ENCODE results near the gene DPP7.
A peak's percentile ranks its signal among the peaks of the same experiment; 100 is the strongest.
"Not testable (repeated sequence)": the region's sequence is repeated elsewhere in the genome, so short reads cannot be mapped to it uniquely, and the experiment has no call there.

DPP7 gene

GRCh38 chr9:137138058-137138721 is 23.7 kb upstream of the DPP7 start:
- no peak overlapping the region for H3K4me2 ChIP-seq (ENCODE audit: low read depth, low read length)
- DNase-seq, result no peak

GRCh38 chr9:137136881-137137607 is 22.5 kb upstream of the DPP7 start:
- H3K9me2 ChIP-seq (replicated peaks; ENCODE audit: insufficient read depth, low read length), result no peaks in the 10 kb centered on the region
- H3F3A ChIP-seq (ENCODE audit: insufficient read depth, low read length), result no peaks in the 10 kb centered on the region
- TF ChIP-seq EZH2 (optimal IDR thresholded peaks at IDR 0.05; ENCODE audit: low read depth, low read length), result no peak
- TF ChIP-seq EZH2phosphoT487 (IDR thresholded peaks at IDR 0.05; ENCODE audit: low read length), result no peak
- no peak for TF ChIP-seq CTCF (IDR thresholded peaks at IDR 0.05; ENCODE audit: low read length)
- no peak overlapping the region for H3K4me2 ChIP-seq (ENCODE audit: low read depth, low read length)
- H2AFZ ChIP-seq (ENCODE audit: low read length), result no peak overlapping the region
- DNase-seq, result no peak
- H3K4me1 ChIP-seq (ENCODE audit: low read length), result no peaks in the 10 kb centered on the region
- no peak overlapping the region for H3K4me3 ChIP-seq (ENCODE audit: low read length)
- H3K79me2 ChIP-seq (ENCODE audit: low read length), result no peaks in the 10 kb centered on the region
- peaks cover 86% of the 10 kb centered on the region for H3K27me3 ChIP-seq (replicated peaks; ENCODE audit: insufficient read depth, low read length)
- H3K36me3 ChIP-seq (replicated peaks; ENCODE audit: insufficient read depth, low read length), result no peaks in the 10 kb centered on the region
- no peak overlapping the region for H3K27ac ChIP-seq (ENCODE audit: low read length)
- H4K20me1 ChIP-seq (ENCODE audit: insufficient read depth, low read length), result no peaks in the 10 kb centered on the region
- H3K9ac ChIP-seq (ENCODE audit: low read length), result no peak overlapping the region
- no peaks in the 10 kb centered on the region for H3K9me3 ChIP-seq (replicated peaks; ENCODE audit: insufficient read depth, low read length)

More at GRCh38 chr9:137138058-137138721, 23.7 kb upstream of the DPP7 start:
- no peak for TF ChIP-seq EZH2phosphoT487 (IDR thresholded peaks at IDR 0.05; ENCODE audit: low read length)
- no peak for TF ChIP-seq EZH2 (optimal IDR thresholded peaks at IDR 0.05; ENCODE audit: low read depth, low read length)
- no peak for TF ChIP-seq CTCF (IDR thresholded peaks at IDR 0.05; ENCODE audit: low read length)
- Histone ChIP-seq H2AFZ (ENCODE audit: low read length) (no peak overlapping the region), H3K9me3 (replicated peaks; ENCODE audit: insufficient read depth, low read length) (no peaks in the 10 kb centered on the region), H3K27me3 (replicated peaks; ENCODE audit: insufficient read depth, low read length) (peaks cover 88% of the 10 kb centered on the region), H3F3A (ENCODE audit: insufficient read depth, low read length) (no peaks in the 10 kb centered on the region), H4K20me1 (ENCODE audit: insufficient read depth, low read length) (no peaks in the 10 kb centered on the region), H3K9me2 (replicated peaks; ENCODE audit: insufficient read depth, low read length) (no peaks in the 10 kb centered on the region), H3K79me2 (ENCODE audit: low read length) (no peaks in the 10 kb centered on the region), H3K27ac (ENCODE audit: low read length) (no peak overlapping the region), H3K36me3 (replicated peaks; ENCODE audit: insufficient read depth, low read length) (no peaks in the 10 kb centered on the region), H3K4me1 (ENCODE audit: low read length) (no peaks in the 10 kb centered on the region), H3K4me3 (ENCODE audit: low read length) (no peak overlapping the region), H3K9ac (ENCODE audit: low read length) (no peak overlapping the region)

- H3K4me1 ChIP-seq (ENCODE audit: low read length), result no peaks in the 10 kb centered on the region
- no peak overlapping the region for H3K9ac ChIP-seq (ENCODE audit: low read length)
- TF ChIP-seq CTCF (IDR thresholded peaks at IDR 0.05; ENCODE audit: low read length), result no peak
- TF ChIP-seq EZH2 (optimal IDR thresholded peaks at IDR 0.05; ENCODE audit: low read depth, low read length), result no peak
- no peak for TF ChIP-seq EZH2phosphoT487 (IDR thresholded peaks at IDR 0.05; ENCODE audit: low read length)
- H3K4me2 ChIP-seq (ENCODE audit: low read depth, low read length), result no peak overlapping the region
- no peaks in the 10 kb centered on the region for H3F3A ChIP-seq (ENCODE audit: insufficient read depth, low read length)
- H3K4me3 ChIP-seq (ENCODE audit: low read length), result no peak overlapping the region
- peaks cover 83% of the 10 kb centered on the region for H3K27me3 ChIP-seq (replicated peaks; ENCODE audit: insufficient read depth, low read length)
- peak; percentile 5 for DNase-seq
- no peaks in the 10 kb centered on the region for H3K36me3 ChIP-seq (replicated peaks; ENCODE audit: insufficient read depth, low read length)
- no peaks in the 10 kb centered on the region for H4K20me1 ChIP-seq (ENCODE audit: insufficient read depth, low read length)
- no peaks in the 10 kb centered on the region for H3K9me2 ChIP-seq (replicated peaks; ENCODE audit: insufficient read depth, low read length)
- H3K79me2 ChIP-seq (ENCODE audit: low read length), result no peaks in the 10 kb centered on the region
- H3K9me3 ChIP-seq (replicated peaks; ENCODE audit: insufficient read depth, low read length), result no peaks in the 10 kb centered on the region
- H2AFZ ChIP-seq (ENCODE audit: low read length), result no peak overlapping the region
- H3K27ac ChIP-seq (ENCODE audit: low read length), result no peak overlapping the region
Measured at GRCh38 chr9:137136261-137136880, 21.8 kb upstream of the DPP7 start.

DNA sequence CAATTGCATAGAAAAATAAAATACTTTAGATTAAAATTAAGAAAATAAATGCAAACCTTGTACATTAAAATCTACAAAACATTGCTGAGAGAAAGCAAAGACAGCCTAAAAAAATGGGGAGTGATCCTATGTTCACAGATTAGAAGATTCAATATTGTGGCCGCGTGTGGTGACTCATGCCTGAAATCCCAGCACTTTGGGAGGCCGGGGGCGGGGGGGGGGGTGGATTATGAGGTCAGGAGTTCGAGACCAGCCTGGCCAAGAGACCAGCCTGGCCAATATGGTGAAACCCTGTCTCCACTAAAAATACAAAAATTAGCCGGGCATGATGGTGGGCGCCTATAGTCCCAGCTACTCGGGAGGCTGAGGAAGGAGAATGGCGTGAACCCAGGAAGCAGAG is 20.6 kb upstream of the DPP7 start:
- not testable (repeated sequence) for H3K9me2 ChIP-seq (replicated peaks; ENCODE audit: insufficient read depth, low read length); H3K4me1 ChIP-seq (ENCODE audit: low read length); H3F3A ChIP-seq (ENCODE audit: insufficient read depth, low read length); H3K9ac ChIP-seq (ENCODE audit: low read length); H3K4me3 ChIP-seq (ENCODE audit: low read length); H3K79me2 ChIP-seq (ENCODE audit: low read length); H3K4me2 ChIP-seq (ENCODE audit: low read depth, low read length); H4K20me1 ChIP-seq (ENCODE audit: insufficient read depth, low read length); H3K27ac ChIP-seq (ENCODE audit: low read length); H3K36me3 ChIP-seq (replicated peaks; ENCODE audit: insufficient read depth, low read length); H2AFZ ChIP-seq (ENCODE audit: low read length); DNase-seq; H3K9me3 ChIP-seq (replicated peaks; ENCODE audit: insufficient read depth, low read length)
- H3K27me3 ChIP-seq (replicated peaks; ENCODE audit: insufficient read depth, low read length), result peaks cover 79% of the 10 kb centered on the region

Data from MM.1S (cell line).